ENCODE results near the gene CCR5AS.
"Not testable (repeated sequence)": the region's sequence is repeated elsewhere in the genome, so short reads cannot be mapped to it uniquely, and the experiment has no call there.

CCR5AS gene

DNA sequence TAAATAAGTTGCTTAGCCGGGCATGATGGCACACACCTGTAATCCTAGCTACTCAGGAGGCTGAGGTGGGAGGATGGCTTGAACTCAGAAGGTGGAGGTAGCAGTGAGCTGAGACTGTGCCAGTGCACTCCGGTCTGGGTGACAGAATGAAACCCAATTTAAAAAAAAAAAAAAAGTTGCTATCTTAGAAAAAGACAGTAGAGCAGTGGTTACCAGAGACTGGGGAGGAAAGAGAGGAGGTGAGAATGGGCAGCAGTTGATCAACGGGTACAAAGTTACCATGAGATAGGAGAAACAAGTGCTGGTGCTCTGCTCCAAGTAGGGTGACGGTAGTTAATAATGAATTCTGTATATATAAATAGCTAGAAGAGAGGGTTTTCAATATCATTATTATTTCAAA is 53.8 kb downstream of the CCR5AS start:
- DNase-seq = no peak

- DNase-seq = no peak
These were observed 55.2 kb downstream of the CCR5AS start for GRCh38 chr3:46351646-46352045.

DNA sequence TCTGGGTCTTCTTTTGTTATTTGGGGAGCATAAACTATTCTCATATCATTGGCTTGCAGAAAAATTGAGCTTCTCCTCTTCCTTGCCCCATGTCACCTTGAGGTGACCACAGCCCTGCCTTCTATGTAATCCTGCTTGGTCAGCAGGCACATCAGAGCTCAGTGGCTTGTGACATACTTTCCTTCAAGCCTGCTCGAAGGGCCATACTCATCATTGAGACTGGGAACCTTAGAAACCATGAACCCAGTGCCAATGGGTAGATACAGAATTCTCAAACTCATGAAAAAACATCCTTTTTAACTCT is 56.7 kb downstream of the CCR5AS start:
- no peak for DNase-seq

- DNase-seq = no peak
These were observed 57.2 kb downstream of the CCR5AS start for GRCh38 chr3:46349484-46350261.

DNA sequence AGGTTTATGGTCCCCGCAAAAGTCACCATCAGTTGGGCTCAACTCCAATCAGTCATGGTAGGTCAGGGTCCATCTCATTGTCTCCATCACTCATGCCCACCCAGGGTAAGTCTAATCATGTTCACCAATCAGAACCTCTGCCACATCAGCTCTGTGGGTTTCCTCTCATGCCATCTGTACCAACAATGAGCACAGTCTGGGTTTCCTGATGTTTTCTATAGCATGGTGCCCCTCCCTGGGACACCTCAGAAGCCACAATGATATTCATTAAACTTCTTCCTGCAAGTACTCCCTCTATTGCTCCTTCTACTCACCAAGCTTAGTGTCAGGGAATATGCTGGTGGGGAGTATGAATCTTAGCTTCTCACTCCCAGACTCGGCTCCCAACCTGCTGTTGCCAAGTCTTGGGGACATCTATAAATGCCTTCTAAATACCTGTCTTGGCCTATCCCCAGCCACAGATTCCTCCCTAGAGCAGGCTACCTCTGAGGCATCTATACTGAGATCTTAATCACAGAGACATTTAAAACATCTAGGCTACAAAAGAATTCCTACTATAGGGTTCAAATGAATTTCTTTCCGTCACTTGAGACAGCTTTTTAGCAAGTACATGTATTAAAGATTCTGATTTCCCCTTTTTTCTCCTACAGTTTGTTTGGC is 57.9 kb downstream of the CCR5AS start:
- no peak for DNase-seq

DNA sequence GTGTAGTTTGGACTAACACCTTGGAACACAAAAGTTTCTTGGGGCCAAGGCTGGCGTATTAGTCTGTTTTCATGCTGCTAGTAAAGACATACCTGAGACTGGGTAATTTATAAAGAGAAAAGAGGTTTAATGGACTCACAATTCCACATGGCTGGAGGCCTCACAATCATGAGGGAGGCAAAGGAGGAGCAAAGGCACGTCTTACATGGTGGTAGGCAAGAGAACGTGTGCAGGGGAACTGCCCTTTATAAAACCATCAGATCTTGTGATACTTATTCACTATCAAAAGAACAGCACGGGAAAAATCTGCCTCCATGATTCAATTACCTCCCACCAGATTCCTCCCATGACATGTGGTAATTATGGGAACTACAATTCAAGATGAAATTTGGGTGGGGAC is 62.4 kb downstream of the CCR5AS start:
- no peak for DNase-seq

DNA sequence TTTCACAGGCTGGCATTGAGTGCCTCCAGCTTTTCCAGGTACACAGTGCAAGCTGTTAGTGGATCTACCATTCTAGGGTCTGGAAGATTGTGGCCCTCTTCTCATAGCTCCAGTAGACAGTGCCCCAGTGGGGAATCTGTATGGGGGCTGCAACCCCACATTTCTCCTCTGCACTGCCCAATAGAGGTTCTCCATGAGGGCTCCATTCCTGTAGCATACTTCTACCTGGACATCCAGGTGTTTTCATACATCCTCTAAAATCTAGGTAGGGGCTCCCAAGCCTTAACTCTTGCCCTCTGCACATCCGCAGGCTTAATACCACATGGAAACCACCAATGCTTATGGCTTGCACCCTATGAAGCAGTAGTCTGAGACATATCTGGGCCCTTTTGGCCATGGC is 68.0 kb downstream of the CCR5AS start:
- DNase-seq = no peak

DNA sequence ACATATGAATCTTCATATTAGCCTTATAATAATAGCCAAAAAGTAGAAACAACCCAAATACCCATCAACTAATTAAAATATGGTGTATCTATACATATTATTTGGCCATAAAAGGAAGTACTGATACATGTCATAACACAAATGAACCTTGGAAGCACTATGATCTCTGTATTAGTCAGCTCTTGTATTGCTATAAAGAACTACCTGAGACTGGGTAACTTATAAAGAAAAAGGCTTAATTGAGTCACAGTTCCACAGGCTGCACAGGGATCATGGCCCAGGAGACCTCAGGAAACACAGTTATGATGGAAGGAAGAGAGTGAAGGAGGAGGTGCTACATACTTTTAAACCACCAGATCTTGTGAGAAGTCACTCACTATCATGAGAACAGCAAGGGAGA is 69.0 kb downstream of the CCR5AS start:
- no peak for DNase-seq

- DNase-seq = no peak
These were observed 71.3 kb downstream of the CCR5AS start for GRCh38 chr3:46335541-46335940.

GRCh38 chr3:46334741-46335478 is 72.0 kb downstream of the CCR5AS start:
- DNase-seq = no peak

DNA sequence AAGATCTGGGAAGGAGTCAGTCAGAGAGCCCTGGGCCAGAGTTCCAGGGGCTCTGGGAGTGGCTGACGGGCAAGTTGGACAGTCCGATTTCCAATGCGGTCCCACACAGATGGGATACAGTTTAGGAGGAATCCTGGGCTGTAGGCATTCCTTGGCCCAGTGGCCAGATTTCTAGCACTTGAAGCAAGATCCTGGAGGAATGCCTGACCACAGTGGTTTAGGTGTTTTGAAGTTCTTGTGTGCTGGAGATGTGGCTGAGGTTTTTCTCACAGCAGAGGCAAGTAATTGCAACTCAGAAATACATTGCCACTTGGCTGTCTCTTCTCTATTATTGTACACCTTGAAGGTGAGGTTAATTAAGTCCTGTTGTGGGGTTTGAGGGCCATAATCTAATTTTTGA is 76.2 kb downstream of the CCR5AS start:
- not testable (repeated sequence) for DNase-seq

- no peak for DNase-seq
These were observed 81.1 kb downstream of the CCR5AS start for GRCh38 chr3:46325645-46326300.

DNA sequence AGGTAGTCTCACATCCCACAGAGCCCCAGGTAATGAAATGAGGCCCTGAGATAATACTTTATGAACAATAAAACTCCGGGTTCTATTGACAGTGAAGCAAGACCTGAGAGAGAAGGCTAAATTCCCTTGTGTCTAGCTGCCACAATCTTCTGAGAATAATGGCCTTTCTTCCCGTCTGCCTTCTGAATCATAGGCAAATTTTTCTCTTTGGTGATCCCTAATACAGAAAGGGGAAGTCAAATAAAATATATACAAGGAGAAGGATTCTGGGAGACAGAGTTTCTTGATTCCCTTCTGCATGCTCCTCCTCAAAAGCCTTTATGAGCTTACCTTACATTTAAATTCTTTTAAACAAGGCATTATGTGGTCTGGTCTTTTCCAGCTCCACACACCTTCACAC is 82.8 kb downstream of the CCR5AS start:
- DNase-seq = no peak

GRCh38 chr3:46321461-46322104 is 85.3 kb downstream of the CCR5AS start:
- no peak for DNase-seq

GRCh38 chr3:46318207-46318927 is 88.5 kb downstream of the CCR5AS start:
- DNase-seq = no peak

DNA sequence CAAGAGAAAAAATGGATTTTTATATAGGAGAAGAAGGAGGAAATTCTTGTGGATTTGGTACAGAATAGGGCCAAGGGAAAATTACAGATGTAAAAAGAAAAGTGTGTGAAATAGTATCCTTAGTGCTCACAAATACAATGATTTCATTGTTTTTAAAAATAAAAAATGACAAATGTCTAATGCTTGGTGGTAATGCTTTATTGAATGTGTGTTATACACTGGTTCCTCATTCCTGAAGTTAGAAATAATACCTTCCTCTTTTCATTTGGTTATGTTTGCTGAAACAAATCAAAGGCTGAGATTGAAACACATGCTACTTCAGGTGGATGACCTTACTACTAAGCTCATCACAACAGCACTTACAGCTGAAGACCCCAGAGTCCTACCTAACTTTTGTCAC is 90.7 kb downstream of the CCR5AS start:
- DNase-seq = no peak

DNA sequence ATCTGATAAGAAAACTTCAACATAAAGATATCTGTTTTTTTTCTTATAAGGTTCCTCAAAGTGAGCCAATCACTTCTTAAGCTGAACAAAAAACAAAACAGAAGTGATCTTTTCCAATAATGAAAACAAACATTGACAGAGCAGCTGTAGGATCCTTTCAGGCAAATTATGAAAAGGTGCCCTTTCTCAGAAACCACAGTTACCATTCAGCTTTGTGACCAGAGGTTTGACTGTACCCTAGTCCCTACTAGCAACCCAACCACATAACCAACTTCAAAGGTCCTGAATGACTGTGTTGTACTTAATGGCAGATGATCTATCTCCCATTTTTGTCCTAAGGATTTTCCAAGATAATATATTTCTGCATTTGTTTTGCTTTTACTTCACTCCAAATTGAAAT is 92.3 kb downstream of the CCR5AS start:
- DNase-seq = no peak

Data from SHP77 (cell line).